ENCODE data around the gene SAYSD1. TPM values are rescaled to one million over a fixed set of nuclear protein-coding genes. Genes with fewer than 3 reads are reported as not detected.

The SAYSD1 gene
- total and polyA plus RNA-seq, 8 donors = 1.2 to 24.8 (median 7.7) TPM

DNA sequence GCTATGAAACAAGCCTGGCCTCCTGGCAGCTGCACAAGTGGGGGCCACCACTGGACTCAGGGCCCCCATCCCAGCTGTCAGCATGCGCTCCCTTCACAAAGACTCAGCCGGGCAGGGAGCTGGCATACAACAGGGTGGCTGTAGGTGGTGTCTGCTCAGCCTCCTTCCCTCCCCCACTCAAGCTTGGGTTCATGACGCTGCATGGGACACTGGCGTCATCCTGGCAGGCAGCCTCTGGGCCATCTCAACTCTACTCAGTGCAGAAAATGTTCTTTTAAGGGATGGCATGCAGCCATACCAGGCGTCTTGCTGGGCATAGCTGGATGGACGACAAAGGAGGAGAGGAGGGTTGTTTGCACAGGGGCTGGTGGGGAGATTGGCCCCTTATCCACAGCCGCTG is 30.5 kb downstream of the SAYSD1 start:
- 71 to 82% (median 77%) methylated on average over 6 to 7 of the region's 7 CpGs for WGBS, 5 donors

DNA sequence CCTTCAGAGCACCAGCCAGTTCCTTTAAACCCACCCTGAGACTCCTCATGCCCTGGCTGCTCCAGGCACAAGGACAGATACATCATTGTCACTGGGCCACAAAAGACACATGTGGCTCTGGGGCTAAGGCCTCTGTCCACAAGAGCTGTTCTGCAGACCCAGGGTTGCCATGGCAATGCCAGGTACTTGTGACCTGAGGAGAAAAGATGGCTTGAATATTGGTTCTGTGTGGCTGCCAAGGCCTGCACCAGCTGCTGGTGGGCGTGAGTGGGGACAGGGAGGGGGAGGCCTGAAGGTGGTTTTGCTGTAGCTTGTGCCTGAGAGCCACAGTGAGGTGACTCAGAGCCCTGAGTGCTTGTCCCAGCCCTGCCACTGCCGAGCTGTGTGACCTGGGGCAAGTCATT is 31.8 kb downstream of the SAYSD1 start:
- WGBS, 5 donors = 50 to 72% (median 69%) methylated on average over 1 to 2 of the region's 2 CpGs
- Histone ChIP-seq H3K36me3 (no peaks in the 10 kb centered on the region), H3K4me3 (no peak overlapping the region), H3K4me1 (peaks cover 0 to 6% (median 2%) of the 10 kb centered on the region in 4 donors), H3K27ac (no peak overlapping the region), H3K27me3 (peaks cover 0 to 38% (median 7%) of the 10 kb centered on the region in 3 donors), H3K9me3 (no peaks in the 10 kb centered on the region)
- peak in 1 of 2 donors; percentile 40 for DNase-seq
- TF ChIP-seq POLR2AphosphoS5 (IDR thresholded peaks at IDR 0.05) (no peak), EP300 (IDR thresholded peaks at IDR 0.05) (no peak), POLR2A (IDR thresholded peaks at IDR 0.05) (no peak)
- TF ChIP-seq, protein P1, sequence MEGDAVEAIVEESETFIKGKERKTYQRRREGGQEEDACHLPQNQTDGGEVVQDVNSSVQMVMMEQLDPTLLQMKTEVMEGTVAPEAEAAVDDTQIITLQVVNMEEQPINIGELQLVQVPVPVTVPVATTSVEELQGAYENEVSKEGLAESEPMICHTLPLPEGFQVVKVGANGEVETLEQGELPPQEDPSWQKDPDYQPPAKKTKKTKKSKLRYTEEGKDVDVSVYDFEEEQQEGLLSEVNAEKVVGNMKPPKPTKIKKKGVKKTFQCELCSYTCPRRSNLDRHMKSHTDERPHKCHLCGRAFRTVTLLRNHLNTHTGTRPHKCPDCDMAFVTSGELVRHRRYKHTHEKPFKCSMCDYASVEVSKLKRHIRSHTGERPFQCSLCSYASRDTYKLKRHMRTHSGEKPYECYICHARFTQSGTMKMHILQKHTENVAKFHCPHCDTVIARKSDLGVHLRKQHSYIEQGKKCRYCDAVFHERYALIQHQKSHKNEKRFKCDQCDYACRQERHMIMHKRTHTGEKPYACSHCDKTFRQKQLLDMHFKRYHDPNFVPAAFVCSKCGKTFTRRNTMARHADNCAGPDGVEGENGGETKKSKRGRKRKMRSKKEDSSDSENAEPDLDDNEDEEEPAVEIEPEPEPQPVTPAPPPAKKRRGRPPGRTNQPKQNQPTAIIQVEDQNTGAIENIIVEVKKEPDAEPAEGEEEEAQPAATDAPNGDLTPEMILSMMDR (IDR thresholded peaks at IDR 0.05) = no peak
- intact Hi-C loops (cut with DNase I; ENCODE audit: low total_unique reads) = no loop called here

More for the DNA sequence above, 30.5 kb downstream of the SAYSD1 start:
- peaks cover 0 to 18% (median 5%) of the 10 kb centered on the region in 4 donors for H3K4me1 ChIP-seq
- peak in 1 of 2 donors; percentile 82 for DNase-seq
- peak overlapping the region in 1 of 5 donors; percentile 58 for H3K27ac ChIP-seq
- peaks cover 0 to 45% (median 7%) of the 10 kb centered on the region in 3 donors for H3K27me3 ChIP-seq
- no peaks in the 10 kb centered on the region for H3K36me3 ChIP-seq
- TF ChIP-seq POLR2AphosphoS5 (IDR thresholded peaks at IDR 0.05) (peak in 1 of 3 donors; percentile 19), EP300 (IDR thresholded peaks at IDR 0.05) (peak; percentile 24)
- TF ChIP-seq, protein P1 (IDR thresholded peaks at IDR 0.05) = no peak
- no peak overlapping the region for H3K4me3 ChIP-seq
- intact Hi-C loops (cut with DNase I; ENCODE audit: low total_unique reads) = no loop called here
- H3K9me3 ChIP-seq = no peaks in the 10 kb centered on the region

DNA sequence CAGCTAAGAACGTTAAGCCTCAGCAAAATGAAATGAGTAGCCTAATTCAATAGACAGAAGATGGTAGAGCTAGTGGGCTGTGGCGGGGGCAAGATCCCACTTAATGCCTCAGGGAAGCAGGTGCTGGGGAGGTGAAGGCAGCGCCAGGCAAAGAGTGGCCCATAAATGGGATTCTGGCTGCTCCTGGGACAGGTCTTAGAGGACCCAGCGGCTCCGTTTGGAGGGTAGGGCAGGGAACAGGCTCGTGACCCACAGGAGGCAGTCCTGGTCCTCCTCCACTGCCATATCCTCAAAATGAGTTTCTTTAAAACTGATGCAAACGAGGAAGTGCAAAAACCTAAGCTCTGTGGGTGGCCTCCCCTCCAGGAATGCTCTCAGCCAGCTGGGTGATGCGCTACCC is 32.7 kb downstream of the SAYSD1 start:
- no peaks in the 10 kb centered on the region for H3K36me3 ChIP-seq
- TF ChIP-seq POLR2AphosphoS5 (IDR thresholded peaks at IDR 0.05) (no peak), EP300 (IDR thresholded peaks at IDR 0.05) (no peak), POLR2A (IDR thresholded peaks at IDR 0.05) (no peak)
- TF ChIP-seq, protein P1 (IDR thresholded peaks at IDR 0.05) = no peak
- no peak overlapping the region for H3K4me3 ChIP-seq
- peaks cover 0 to 29% (median 4%) of the 10 kb centered on the region in 3 donors for H3K27me3 ChIP-seq
- 81 to 90% (median 84%) methylated on average over 8 of the region's 8 CpGs for WGBS, 5 donors
- intact Hi-C loops (cut with DNase I; ENCODE audit: low total_unique reads) = no loop called here
- no peak for DNase-seq
- no peaks in the 10 kb centered on the region for H3K4me1 ChIP-seq
- H3K27ac ChIP-seq = no peak overlapping the region
- no peaks in the 10 kb centered on the region for H3K9me3 ChIP-seq

DNA sequence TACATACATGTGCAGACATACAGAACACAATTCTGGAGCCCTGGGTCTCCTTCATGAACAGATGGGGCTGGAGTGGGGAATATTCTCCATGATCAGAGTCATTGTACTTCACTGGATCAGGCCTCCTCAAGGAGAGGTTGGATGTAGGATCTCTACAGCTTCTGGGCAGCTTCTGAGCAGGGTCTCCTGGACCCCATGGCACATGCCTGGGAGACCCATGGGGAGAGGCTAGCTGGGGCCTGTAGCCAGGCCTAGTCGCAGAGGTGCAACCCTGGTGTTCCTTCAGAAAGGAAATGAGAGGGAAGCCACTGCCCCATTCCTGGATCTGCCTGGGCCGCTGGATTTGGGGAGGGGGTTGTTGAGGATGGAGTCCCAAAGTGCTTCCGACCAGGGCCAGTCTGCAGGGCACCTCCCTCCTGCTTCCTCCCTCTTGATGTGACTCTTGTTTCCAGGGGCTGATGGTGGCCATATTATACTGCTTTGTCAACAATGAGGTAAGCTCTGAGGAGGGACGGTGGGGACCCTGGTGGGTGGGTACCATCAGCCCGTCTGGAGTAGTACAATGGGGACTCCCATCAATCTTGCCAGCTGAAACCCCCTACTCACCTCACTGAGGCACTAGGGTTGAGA is 34.6 kb downstream of the SAYSD1 start:
- Histone ChIP-seq H3K36me3 (no peaks in the 10 kb centered on the region), H3K27ac (no peak overlapping the region), H3K27me3 (peaks cover 0 to 18% (median 0%) of the 10 kb centered on the region in 3 donors), H3K9me3 (no peaks in the 10 kb centered on the region), H3K4me1 (no peaks in the 10 kb centered on the region), H3K4me3 (no peak overlapping the region)
- no peak for DNase-seq
- WGBS, 5 donors = 80 to 86% (median 85%) methylated on average over 2 to 5 of the region's 5 CpGs
- TF ChIP-seq, protein P1 (IDR thresholded peaks at IDR 0.05) = no peak
- TF ChIP-seq POLR2AphosphoS5 (IDR thresholded peaks at IDR 0.05) (no peak), POLR2A (IDR thresholded peaks at IDR 0.05) (no peak), EP300 (IDR thresholded peaks at IDR 0.05) (no peak)
- intact Hi-C loops (cut with DNase I; ENCODE audit: low total_unique reads) = no loop called here

Measured in stomach (tissue), 9 donors.